ENCODE measurements around the gene SLC25A6. TPM values are rescaled to one million over a fixed set of nuclear protein-coding genes. Genes with fewer than 3 reads are reported as not detected.
"Not testable (repeated sequence)": the region's sequence is repeated elsewhere in the genome, so short reads cannot be mapped to it uniquely, and the experiment has no call there.

SLC25A6 gene
- total RNA-seq, 1 donor from 2014 or later, result 331 TPM

DNA sequence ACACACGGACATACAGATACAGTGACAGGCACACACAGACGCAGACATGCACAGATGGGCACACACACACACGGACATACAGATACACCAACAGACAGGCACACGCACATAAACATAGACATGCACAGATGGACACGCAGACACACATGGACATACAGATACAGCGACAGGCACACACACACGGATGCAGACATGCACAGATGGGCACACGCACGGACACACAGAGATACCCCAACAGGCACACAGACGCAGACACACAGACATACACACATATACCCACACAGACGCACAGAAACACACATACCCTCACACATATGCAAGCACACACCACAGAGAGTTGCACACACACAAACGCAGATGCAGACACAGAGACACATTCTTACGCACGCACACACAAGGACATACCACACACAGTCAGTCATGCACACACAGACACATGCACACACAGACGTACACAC, 24.4 kb upstream of the SLC25A6 start:
- DNase-seq (ENCODE audit: low spot score), result peak; percentile 33

DNA sequence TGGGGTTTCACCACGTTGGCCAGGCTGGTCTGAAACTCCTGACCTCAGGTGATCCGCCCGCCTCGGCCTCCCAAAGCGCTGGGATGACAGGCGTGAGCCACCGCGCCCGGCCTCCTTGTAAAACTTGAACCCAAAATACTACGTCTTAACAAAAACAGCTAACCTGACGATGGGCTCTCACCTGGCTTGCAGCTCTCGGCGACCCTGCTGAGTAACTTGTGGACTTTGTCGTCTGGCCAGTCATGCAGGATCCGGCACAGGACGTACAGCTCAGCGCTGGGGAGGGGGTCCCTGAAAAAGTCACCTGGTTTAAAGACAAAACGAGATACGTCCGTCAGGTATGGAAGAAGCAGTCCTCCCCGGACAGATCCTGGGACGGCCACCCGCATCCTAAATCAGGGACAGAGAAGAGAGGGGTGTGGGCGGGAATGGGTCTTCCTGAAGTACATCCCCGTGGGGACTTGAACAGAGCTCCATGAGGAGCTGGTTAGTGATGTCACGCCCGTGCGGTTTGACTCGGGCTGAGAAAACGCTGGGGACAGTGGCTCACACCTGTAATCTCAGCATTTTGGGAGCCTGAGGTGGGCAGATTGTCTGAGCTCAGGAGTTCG, 20.7 kb upstream of the SLC25A6 start:
- no peak for DNase-seq (ENCODE audit: low spot score)

DNA sequence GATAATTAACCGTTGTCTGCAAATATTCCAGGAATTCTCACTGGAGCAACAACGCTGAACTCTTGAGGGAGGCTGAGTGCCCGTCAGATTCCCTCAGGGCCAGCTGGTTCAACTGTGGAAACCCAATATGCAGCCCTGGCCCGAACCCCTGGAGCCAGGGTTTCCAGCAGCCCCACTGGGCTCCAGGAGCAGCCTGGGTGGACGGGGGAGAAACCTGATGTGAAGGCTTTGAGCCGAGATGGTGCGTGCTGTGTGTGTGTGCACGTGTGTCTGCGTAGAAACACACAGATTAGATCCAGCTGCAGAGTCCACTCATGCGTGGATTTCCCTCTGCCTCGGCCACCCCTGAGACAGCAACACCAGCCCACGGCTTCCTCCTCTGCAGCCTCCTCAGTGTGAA, 19.4 kb upstream of the SLC25A6 start:
- DNase-seq (ENCODE audit: low spot score), result no peak

DNA sequence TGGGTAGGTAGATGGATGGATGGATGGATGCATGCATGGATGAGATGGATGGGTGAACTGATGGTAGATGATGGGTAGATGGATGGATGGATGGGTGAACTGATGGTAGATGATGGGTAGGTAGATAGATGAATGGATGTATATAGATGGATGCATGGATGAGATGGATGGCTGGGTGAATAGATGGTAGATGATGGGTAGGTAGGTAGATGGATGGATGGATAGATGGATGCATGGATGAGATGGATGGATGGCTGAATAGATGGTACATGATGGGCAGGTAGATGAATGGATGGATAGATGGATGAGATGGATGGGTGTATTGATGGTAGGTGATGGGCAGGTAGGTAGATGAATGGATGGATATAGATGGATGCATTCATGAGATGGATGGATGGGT, 15.1 kb upstream of the SLC25A6 start:
- DNase-seq (ENCODE audit: low spot score), result no peak

DNA sequence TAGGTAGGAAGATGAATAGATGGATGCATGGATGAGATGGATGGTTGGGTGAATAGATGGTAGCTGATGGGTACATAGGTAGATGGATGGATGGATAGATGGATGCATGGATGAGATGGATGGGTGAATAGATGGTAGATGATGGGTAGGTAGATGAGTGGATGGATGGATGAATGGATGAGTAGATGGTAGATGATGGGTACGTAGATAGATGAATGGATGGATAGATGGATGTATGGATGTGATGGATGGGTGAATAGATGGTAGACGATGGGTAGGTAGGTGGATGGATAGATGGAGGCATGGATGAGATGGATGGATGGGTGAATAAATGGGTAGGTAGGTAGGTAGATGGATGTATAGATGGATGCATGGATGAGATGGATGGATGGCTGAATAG, 13.9 kb upstream of the SLC25A6 start:
- not testable (repeated sequence) for DNase-seq (ENCODE audit: low spot score)

DNA sequence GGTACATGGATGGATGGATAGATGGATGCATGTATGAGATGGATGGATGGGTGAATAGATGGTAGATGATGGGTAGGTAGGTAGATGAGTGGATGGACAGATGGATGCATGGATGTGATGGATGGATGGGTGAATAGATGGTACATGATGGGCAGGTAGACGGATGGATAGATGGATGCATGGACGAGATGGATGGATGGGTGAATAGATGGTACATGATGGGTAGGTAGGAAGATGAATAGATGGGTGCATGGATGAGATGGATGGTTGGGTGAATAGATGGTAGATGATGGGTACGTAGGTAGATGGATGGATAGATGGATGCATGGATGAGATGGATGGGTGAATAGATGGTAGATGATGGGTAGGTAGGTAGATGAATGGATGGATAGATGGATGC, 12.0 kb upstream of the SLC25A6 start:
- not testable (repeated sequence) for DNase-seq (ENCODE audit: low spot score)

DNA sequence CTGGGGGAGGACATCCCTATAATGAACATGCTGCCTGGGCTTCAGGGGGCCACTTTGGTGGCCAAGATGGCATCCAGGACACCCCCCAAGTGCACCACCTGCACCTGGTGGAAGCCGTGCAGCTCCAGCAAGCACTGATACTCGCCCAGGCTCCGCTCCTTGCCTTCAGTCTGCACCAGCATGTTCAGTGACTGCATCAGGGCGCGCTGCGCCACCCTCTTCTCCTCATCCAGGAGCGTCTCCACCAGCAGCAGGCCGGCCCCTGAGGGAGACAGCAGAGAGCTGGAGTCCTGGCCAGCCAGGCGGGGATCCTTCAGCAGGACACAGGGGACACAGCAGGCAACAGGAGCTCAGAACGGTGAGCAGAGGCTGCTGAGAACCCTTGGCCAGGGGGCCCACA, 11.3 kb upstream of the SLC25A6 start:
- DNase-seq (ENCODE audit: low spot score), result no peak

DNA sequence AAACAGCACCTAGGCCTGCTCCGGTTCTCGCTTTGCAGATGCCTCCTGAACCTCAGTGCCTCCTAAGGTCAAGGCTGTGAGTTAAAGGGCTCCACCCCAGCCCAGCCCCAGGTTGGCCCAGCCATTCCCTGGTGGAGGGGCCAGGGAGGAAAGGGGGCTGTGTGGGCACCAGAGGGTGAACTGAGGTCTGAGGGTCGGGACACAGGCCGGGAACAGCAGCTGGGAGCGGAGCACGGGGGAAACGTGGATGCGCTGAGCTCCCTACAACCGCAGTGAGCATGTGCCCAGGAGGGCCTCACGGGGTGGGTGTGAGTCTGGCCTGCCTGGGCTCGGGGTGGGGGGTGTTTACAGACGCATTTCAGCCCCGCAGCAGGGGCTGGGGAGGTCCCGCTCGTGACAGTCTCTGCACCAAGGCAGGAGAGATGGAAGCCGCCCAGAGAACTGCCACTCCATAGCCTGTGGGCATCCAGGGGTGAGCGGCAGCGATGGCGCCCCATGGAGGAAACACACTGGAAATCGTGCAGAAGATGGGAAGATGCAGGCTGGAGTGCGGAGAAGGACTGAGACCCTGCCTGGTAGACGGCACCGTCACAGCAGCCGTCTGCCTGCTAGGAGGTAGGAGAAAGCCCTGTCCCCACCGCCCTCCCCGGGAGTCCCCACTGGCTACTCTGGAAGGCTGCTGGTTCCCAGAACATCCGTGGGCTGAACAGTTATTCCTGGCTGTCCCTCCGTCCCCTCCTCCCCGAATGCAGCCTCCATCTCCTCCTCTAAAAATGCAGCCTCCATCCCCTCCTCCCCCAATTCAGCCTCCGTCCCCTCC, 9.9 kb upstream of the SLC25A6 start:
- DNase-seq (ENCODE audit: low spot score), result no peak

DNA sequence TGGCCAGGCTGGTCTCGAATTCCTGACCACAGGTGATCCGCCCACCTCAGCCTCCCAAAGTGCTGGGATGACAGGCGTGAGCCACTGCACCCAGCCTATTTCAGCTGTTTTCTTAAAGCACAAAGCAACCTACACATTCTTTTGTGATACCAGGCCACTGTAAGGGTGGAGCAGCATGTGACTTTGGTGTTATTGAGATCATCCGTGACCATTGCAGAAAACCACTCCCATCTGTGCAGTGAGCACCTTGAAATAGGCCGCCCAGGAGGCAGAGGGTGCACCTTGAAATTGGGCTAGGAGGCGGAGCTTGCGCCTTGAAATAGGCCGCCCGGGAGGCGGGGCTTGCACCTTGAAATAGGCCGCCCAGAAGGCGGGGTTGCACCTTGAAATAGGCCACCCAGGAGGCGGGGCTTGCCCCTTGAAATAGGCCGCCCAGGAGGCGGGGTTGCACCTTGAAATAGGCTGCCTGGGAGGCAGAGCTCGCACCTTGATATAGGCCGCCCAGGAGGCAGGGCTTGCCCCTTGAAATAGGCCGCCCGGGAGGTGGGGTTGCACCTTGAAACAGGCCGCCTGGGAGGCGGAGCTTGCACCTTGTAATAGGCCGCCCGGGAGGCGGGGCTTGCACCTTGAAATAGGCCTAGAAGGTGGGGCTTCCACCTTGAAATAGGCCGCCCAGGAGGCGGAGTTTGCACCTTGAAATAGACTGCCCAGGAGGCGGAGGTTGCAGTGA, 9.0 kb upstream of the SLC25A6 start:
- no peak for DNase-seq (ENCODE audit: low spot score)

DNA sequence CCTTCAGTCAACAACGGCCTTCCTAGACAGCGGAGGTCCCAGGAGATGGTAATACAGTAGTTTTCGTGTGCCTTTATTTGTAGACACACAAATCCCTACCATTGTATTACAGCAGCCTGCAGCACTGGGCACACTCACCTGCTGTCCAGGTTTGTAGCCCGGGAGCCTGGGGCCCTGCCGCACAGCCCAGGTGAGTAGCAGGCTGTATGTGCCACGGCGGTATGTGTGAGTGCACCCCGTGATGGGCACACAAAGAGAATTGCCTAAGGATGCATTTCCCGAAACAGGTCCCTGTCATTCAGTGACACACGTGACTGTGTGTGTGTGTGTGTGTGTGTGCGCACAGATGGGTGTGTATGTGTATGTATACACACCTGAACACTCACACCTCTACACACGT, 8.1 kb upstream of the SLC25A6 start:
- DNase-seq (ENCODE audit: low spot score), result no peak

DNA sequence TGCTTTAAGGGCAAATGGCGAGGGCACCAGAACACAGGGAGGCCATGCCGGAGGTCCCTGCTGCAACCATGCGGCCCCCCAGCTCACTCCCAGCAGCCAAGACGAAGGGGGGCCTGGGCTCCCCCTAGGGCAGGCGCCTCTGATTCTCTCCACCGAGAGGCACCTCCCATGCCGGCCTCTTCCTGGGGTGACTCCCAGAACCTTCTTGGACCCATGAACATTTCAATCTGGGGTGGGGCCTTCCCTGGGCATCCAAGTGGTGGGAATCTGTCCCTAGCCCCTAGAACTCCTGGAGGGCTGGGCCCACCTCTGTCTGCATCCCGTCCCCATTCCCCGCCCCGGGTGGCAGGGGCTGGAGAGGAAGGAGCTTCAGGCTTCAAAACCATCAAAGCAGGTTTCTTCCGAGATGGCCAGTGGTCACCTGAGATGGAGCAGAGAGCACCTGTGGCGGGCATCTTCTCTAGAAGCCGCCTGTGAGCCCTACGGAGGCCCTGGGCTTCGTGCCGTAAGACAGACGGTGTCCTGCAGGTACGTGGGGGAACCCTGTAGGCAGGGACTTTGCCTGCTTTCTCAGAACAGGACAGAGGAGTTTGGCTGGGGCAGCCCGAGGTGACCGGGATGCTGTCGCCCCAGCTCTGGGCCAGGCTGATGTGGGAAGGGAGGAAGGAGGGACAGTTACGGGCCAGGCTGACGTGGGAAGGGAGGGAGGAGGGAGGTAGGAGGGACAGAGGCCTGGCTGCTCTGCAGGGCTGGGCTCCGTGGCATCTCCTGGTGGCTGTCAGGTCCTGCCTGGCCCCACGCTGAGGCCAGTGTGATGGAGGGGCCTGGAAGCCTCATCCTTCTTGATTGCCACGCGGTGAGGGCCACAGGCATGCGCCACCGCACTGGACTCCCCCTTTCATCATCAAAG, 6.8 kb upstream of the SLC25A6 start:
- no peak for DNase-seq (ENCODE audit: low spot score)

DNA sequence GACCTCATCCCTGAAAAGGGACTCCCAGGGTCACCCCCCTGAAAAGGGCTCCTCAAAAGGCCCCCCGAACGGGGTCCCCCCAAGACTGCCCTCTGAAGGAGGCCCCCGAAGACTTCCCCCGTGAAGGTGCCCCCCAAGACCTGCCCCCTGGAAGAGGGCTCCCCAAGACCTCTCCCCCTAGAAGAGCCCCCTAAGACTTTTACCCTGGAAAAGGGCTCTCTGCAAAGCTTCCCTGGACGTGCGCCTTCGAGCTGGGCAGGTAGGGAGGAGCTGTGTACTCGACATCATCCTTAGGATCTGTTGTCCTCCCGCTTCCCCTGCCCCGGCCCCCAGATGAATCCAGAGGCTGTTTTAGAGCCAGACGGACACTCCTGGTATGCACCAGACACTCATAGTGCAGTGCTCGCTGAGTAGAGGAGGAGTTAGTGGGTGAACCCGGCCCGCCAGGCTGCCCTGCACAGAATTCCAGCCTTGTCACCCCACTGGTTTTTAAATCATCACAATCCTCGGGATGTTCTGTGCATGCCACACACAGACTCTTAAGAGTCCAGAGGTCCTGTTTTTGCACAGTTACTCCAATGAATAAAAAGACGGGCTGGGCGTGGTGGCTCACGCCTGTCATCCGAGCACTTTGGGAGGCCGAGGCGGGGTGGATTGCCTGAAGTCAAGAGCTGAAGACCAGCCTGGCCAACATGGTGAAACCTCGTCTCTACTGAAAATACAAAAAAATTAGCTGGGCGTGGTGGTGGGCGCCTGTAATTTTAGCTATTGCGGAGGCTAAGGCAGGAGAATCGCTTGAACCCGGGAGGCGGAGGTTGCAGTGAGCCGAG, 5.7 kb upstream of the SLC25A6 start:
- no peak for DNase-seq (ENCODE audit: low spot score)

DNA sequence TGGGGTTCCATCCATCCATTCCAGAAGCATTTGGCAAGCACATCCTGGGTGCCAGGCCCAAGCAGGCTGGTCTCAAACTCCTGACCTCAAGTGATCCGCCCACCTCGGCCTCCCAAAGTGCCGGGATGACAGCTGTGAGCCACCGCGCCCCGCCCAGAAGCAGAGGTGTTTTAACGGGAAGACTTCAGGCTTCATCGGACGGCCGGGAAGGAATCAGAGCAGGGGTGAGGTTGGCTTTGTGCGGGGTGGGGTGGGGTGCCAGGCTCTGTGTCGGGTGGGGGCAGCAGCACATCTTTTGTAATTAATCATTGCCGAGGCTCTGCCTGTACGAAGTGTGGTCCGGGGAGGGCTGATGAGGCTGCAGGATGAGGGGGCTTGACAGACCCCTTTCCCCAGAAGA, 5.1 kb upstream of the SLC25A6 start:
- no peak for DNase-seq (ENCODE audit: low spot score)

DNA sequence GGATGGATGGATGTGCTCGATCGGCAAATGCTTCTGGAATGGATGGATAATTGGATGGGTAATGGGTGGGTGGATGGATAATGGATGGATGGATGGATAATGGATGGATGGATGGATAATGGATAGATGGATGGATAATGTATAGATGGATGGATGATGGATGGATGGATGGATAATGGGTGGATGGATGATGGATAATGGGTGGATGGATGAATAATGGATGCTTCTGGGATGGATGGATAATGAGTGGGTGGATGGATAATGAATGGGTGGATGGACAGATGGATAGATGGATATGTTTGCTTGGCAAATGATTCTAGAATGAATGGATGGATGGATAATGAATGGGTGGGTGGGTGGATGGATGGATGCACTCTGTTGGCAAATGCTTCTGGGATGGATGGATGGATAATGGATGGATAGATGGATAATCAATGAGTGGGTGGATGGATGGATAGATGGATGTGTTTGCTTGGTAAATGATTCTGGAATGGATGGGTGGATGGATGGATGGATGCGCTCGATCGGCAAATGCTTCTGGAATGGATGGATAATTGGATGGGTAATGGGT, 3.8 kb upstream of the SLC25A6 start:
- no peak for DNase-seq (ENCODE audit: low spot score)

DNA sequence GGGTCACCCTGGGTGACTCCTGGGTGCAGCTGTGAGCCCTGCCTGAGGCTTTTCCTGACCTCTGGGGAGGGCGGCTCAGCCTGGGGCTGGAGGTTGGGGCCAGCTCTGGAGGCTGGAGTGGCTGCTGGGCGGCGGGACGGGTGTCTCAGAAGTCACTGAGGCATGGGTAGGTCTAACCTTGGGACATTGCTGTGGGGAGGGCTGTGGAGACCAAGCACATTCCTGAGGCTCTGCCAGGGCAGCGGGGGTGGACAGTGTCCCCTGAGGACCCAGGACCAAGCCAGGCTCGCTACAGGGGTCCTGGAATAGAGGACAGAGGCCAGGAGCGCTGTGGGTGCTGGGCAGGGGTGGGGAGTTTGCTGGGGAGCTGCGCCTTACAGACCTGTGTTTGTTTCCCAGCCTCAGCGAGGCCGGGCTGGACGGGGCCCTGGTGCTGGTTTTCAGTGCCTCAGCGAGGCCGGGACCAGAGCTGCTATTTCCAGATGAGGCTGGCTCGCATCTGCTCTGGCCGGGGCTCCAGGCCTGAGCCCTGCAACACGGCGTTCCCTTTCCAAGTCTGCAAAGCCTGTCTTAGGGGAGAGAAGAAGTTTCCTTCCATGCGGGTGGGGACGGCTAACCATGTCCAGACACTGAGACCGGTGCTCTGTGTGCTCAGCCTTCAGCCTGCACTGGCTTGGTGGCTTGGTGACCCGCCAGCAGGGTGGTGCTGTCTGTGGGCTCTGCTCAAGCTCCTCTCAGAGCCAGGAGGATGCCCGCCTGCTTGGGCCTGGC, 3.0 kb upstream of the SLC25A6 start:
- no peak for DNase-seq (ENCODE audit: low spot score)

DNA sequence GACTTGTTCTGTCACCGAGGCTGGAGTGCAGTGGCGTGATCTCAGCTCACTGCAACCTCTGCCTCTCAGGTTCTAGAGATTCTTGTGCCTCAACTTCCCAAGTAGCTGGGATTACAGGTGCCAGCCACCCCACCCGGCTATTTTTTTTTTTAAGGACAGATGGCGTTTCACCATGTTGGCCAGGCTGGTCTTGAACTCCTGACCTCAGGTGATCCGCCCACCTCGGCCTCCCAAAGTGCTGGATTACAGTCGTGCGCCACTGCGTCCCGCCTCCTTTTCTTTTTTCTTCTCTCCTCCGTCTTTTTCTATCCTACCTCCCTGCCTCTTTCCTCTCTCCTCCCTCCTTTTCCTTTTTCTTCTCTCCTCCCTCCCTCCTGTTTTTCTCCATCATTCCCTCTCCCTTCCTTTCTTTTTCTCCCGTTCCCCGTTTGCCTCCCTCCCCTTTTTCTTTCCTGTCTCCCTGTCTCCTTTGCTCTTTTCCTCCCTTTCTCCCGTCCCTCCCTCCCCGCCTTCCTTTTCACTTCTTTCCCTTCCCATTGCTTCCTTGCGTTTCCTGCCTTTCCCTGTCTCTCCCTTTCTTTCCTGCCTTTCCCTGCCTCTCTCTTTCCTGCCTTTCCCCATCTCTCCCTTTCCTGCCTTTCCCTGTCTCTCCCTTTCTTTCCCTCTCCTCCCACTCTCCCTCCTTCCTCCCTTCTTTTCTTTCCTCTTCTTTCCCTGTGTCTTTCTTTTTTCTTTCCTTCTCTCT, 2.1 kb upstream of the SLC25A6 start:
- no peak for DNase-seq (ENCODE audit: low spot score)

DNA sequence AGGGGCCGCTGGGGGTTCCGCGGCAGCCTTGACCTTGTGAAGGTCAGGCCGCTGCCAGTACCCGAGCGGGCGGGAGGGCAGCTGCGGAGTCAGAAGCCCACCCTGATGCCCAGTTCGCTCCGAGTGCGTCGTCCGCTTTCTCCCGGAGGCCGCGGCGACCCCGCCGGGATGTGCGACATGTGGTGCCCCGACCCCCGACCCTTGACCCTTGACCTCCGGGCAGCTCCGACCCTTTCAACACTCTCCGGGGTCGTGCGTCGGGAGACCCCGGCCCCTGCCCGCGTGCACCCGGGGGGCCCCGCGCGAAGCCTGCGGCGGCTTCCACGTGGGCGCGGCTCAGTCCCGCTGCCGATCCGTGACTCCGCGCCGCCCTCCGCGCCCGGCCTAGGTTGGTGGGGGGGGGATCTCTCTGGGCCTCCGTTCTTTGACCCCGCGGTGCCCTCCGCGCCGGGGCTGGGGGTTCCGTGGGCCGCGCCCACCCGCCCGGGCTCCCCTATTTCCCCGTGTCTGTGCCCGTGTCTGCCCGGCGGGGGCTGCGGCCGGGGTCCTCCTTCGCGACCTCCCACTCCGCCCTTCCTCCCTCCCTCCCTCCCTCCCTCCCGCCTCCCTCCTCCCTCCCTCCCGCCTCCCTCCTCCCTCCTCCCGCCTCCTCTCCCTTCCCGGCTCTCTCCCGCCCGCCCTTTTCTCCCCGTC, 609 bp upstream of the SLC25A6 start:
- DNase-seq (ENCODE audit: low spot score), result no peak

DNA sequence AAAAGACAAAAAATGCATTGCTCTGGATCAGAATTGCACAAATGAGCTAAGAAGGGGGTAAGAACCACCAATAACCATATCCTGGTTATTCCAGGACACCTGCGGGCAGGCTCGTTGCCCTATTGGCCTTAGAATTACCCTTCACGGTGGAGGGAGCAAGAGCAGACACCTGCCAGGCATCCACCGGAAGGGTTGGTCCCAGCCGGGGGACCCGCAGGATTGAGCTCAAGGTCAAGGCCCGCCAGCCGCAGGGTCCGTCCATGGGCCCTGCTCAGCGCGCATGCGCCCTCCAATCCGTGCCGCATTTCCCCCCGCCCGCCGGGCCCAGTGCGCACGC, 575 bp downstream of the SLC25A6 start:
- peak; percentile 99 for DNase-seq (ENCODE audit: low spot score)

Measured in mesenteric fat pad (tissue), 1 donor.